Measurements from ENCODE around the gene CAD. TPM values are rescaled to one million over a fixed set of nuclear protein-coding genes. Genes with fewer than 3 reads are reported as not detected.
A peak's percentile ranks its signal among the peaks of the same experiment; 100 is the strongest.

CAD gene
- total RNA-seq, 1 experiment from 2014 or later, result 130 TPM

GRCh38 chr2:27211943-27212625, 5.1 kb upstream of the CAD start, which contains the start of the genes ATRAID and SLC5A6:
Gene ATRAID, plus strand, starts transcription at chr2:27212041. Its CDS starts 328 bp downstream, at chr2:27212369.
Gene SLC5A6, minus strand, starts transcription at chr2:27212268. Its CDS starts 4,618 bp downstream, at chr2:27207650.
- Histone ChIP-seq H3K4me1 (ENCODE audit: insufficient read depth, low read length) (no peaks in the 10 kb centered on the region), H3K4ac (ENCODE audit: low read depth, low read length) (no peak within 1 kb of the TSS), H2BK5ac (ENCODE audit: insufficient read length, low read length) (peak within 1 kb of the TSS; percentile 21), H4K8ac (replicated peaks; ENCODE audit: insufficient read length, low read depth, low read length) (no peak within 1 kb of the TSS), H3K56ac (ENCODE audit: insufficient read length, low read depth, low read length) (peak within 1 kb of the TSS; percentile 13), H2BK12ac (ENCODE audit: insufficient read length, low read depth, low read length) (no peak within 1 kb of the TSS), H2BK15ac (ENCODE audit: low read depth, low read length) (no peak within 1 kb of the TSS), H2AK5ac (ENCODE audit: insufficient read length, low read length) (no peak within 1 kb of the TSS), H3K27me3 (ENCODE audit: insufficient read depth, low read length) (no peaks in the 10 kb centered on the region), H3K14ac (ENCODE audit: insufficient read depth, low read length) (peak within 1 kb of the TSS; percentile 96), H4K20me1 (ENCODE audit: control insufficient read depth, insufficient read depth, insufficient read length) (no peaks in the 10 kb centered on the region), H2AFZ (ENCODE audit: low read length) (no peak within 1 kb of the TSS), H4K91ac (ENCODE audit: insufficient read length, low read depth, low read length) (no peak within 1 kb of the TSS), H3K79me2 (ENCODE audit: insufficient read depth, low read length) (no peaks in the 10 kb centered on the region), H3K79me1 (ENCODE audit: insufficient read depth, low read depth, low read length, poor library complexity, severe bottlenecking) (no peaks in the 10 kb centered on the region), H3K9ac (ENCODE audit: extremely low read depth, insufficient read length, low read length) (peak within 1 kb of the TSS; percentile 96), H3K23ac (ENCODE audit: insufficient read length, low read depth, low read length) (no peak within 1 kb of the TSS), H3K4me2 (ENCODE audit: insufficient read depth, insufficient read length, low read length) (peak within 1 kb of the TSS; percentile 84), H3K18ac (ENCODE audit: insufficient read length, low read depth, low read length) (peak within 1 kb of the TSS; percentile 88), H2BK20ac (ENCODE audit: low read depth, low read length, poor library complexity, severe bottlenecking) (no peak within 1 kb of the TSS), H3K27ac (ENCODE audit: insufficient read length, low read depth, low read length) (peak within 1 kb of the TSS; percentile 38), H3K23me2 (ENCODE audit: insufficient read length, low read depth, low read length, poor library complexity, severe bottlenecking) (peaks cover 12% of the 10 kb centered on the region), H3T11ph (ENCODE audit: low read length) (no peak within 1 kb of the TSS), H3K9me3 (ENCODE audit: control insufficient read depth, low read depth, low read length) (no peaks in the 10 kb centered on the region), H2BK120ac (ENCODE audit: low read depth, low read length, poor library complexity, severe bottlenecking) (no peak within 1 kb of the TSS), H4K5ac (ENCODE audit: insufficient read length, low read depth, low read length) (peak within 1 kb of the TSS; percentile 20)
- H3K27ac Mint-ChIP-seq, result peak within 1 kb of the TSS; percentile 99 to 100 (median 99)
- no peak for TF ChIP-seq CTCF (conservative IDR thresholded peaks at IDR 0.05)
- no peaks in the 10 kb centered on the region for H3K27me3 Mint-ChIP-seq (ENCODE audit: low read depth)
- DNase-seq, result peak; percentile 91
- H3K9me3 Mint-ChIP-seq, result no peaks in the 10 kb centered on the region
- peaks cover 39 to 45% of the 10 kb centered on the region in 2 experiments for H3K4me1 Mint-ChIP-seq
- peaks cover 26 to 59% (median 50%) of the 10 kb centered on the region in 3 experiments for H3K36me3 Mint-ChIP-seq (ENCODE audit: insufficient read depth in 1 of 3, low read depth in 3 of 3)
- peak within 1 kb of the TSS; percentile 99 for H3K4me3 Mint-ChIP-seq
- no CpG with 5 or more reads among the region's 73 CpGs for WGBS (ENCODE audit: extremely low coverage, insufficient read length, low lambda C conversion rate)

Data from H9 (cell line).